ENCODE measurements around the gene WDR89.

GRCh38 chr14:63562405-63562804, 79.3 kb downstream of the WDR89 start:
- TF ChIP-seq, protein P1, sequence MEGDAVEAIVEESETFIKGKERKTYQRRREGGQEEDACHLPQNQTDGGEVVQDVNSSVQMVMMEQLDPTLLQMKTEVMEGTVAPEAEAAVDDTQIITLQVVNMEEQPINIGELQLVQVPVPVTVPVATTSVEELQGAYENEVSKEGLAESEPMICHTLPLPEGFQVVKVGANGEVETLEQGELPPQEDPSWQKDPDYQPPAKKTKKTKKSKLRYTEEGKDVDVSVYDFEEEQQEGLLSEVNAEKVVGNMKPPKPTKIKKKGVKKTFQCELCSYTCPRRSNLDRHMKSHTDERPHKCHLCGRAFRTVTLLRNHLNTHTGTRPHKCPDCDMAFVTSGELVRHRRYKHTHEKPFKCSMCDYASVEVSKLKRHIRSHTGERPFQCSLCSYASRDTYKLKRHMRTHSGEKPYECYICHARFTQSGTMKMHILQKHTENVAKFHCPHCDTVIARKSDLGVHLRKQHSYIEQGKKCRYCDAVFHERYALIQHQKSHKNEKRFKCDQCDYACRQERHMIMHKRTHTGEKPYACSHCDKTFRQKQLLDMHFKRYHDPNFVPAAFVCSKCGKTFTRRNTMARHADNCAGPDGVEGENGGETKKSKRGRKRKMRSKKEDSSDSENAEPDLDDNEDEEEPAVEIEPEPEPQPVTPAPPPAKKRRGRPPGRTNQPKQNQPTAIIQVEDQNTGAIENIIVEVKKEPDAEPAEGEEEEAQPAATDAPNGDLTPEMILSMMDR (IDR thresholded peaks at IDR 0.05): no peak
- TF ChIP-seq EZH2 (IDR thresholded peaks at IDR 0.05; ENCODE audit: borderline replicate concordance, insufficient read depth, low read depth, low read length, poor library complexity, severe bottlenecking): no peak
